Measurements from ENCODE around the gene MVD.

The MVD gene

DNA sequence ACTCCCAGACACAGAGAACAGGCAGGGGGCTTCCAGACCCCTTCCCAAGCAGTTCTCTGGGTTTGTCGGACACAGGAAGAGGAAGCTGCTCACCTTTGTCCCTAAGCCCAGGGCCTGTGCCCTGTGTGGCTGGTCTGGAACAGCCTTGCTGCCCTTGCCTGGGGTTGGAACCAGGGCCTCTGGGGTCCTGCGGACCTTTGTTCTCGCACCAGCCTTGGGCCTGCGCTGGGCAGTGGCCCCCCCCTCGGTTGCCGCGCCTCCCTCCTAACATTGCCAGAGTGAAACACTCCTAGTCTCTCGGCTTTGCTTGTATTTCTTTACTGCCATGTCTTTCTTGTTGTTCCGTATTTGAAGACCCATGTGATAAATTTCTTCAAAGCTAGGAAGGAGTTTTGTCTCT, 33.1 kb downstream of the MVD start:
- H3K27ac ChIP-seq (ENCODE audit: low read depth, low read length): no peak overlapping the region
- no peaks in the 10 kb centered on the region for H3K36me3 ChIP-seq (ENCODE audit: insufficient read depth, low read length)

DNA sequence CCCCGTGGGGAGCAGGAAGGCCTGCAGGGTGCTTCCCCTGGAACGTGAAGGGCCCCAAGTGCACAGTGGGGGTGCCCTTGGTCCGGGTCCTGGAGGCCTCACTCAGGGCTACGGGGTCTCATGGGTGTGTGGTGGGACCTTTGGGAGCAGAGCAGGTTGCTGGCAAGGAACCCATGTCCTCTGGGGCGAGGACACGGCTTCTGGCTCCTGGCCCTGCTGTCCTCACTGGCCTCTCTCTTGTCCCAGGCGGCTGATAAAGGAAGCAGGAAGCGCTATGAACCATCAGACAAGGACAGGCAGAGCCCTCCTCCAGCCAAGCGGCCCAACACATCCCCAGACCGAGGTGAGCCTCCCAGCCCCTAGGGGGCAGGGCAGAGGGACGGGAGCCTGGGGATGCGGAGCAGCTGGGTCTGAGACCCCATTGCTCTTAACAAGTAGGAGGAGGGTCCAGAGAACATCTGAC, 34.3 kb downstream of the MVD start:
- Histone ChIP-seq H3K79me2 (ENCODE audit: control insufficient read depth, insufficient read depth, low read length, unreplicated experiment) (no peaks in the 10 kb centered on the region), H3K27ac (ENCODE audit: low read depth, low read length) (no peak overlapping the region), H3K36me3 (ENCODE audit: insufficient read depth, low read length) (no peaks in the 10 kb centered on the region), H3K27me3 (ENCODE audit: insufficient read depth, low read length) (no peaks in the 10 kb centered on the region), H3K4me3 (ENCODE audit: low read depth, low read length) (no peak overlapping the region), H2AFZ (ENCODE audit: low read length, unreplicated experiment) (no peak overlapping the region), H3K4me1 (ENCODE audit: control insufficient read depth, insufficient read depth, low read length, unreplicated experiment) (no peaks in the 10 kb centered on the region)

More for the DNA sequence above, 33.1 kb downstream of the MVD start:
- Histone ChIP-seq H3K4me1 (ENCODE audit: control insufficient read depth, insufficient read depth, low read length, unreplicated experiment) (peaks cover 5% of the 10 kb centered on the region), H3K27me3 (ENCODE audit: insufficient read depth, low read length) (no peaks in the 10 kb centered on the region), H2AFZ (ENCODE audit: low read length, unreplicated experiment) (no peak overlapping the region), H3K4me3 (ENCODE audit: low read depth, low read length) (no peak overlapping the region), H3K79me2 (ENCODE audit: control insufficient read depth, insufficient read depth, low read length, unreplicated experiment) (no peaks in the 10 kb centered on the region)

- no peak overlapping the region for H2AFZ ChIP-seq (ENCODE audit: low read length, unreplicated experiment)
- H3K4me1 ChIP-seq (ENCODE audit: control insufficient read depth, insufficient read depth, low read length, unreplicated experiment): no peaks in the 10 kb centered on the region
- no peaks in the 10 kb centered on the region for H3K36me3 ChIP-seq (ENCODE audit: insufficient read depth, low read length)
- no peak overlapping the region for H3K4me3 ChIP-seq (ENCODE audit: low read depth, low read length)
- H3K79me2 ChIP-seq (ENCODE audit: control insufficient read depth, insufficient read depth, low read length, unreplicated experiment): no peaks in the 10 kb centered on the region
- no peak overlapping the region for H3K27ac ChIP-seq (ENCODE audit: low read depth, low read length)
- H3K27me3 ChIP-seq (ENCODE audit: insufficient read depth, low read length): no peaks in the 10 kb centered on the region
These were observed 35.1 kb downstream of the MVD start for GRCh38 chr16:88627531-88628411.

DNA sequence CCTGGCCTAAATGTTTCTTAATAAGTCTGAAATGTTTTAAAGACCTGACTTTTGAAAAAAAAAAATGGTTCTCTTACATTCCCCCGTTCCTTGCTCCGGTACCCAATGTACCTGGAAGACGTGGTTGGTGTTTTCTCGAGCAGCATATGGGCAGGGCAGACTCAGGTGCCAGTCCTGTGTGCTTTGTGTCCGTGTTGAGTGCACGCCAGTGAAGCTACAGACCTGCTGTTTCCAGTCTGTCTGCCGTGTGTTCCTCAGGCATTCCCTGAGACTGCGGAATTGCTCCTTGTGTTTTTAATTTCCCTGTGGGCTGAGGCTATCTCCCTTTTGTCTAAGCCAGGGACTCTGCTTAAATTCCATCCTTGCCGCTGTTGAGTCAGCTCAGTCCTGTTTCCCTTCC, 36.2 kb downstream of the MVD start:
- Histone ChIP-seq H3K27ac (ENCODE audit: low read depth, low read length) (no peak overlapping the region), H3K79me2 (ENCODE audit: control insufficient read depth, insufficient read depth, low read length, unreplicated experiment) (no peaks in the 10 kb centered on the region), H3K27me3 (ENCODE audit: insufficient read depth, low read length) (no peaks in the 10 kb centered on the region), H2AFZ (ENCODE audit: low read length, unreplicated experiment) (no peak overlapping the region), H3K4me3 (ENCODE audit: low read depth, low read length) (no peak overlapping the region), H3K36me3 (ENCODE audit: insufficient read depth, low read length) (peaks cover 6% of the 10 kb centered on the region; the same call in 1 of the 2 replicates), H3K4me1 (ENCODE audit: control insufficient read depth, insufficient read depth, low read length, unreplicated experiment) (no peaks in the 10 kb centered on the region)

DNA sequence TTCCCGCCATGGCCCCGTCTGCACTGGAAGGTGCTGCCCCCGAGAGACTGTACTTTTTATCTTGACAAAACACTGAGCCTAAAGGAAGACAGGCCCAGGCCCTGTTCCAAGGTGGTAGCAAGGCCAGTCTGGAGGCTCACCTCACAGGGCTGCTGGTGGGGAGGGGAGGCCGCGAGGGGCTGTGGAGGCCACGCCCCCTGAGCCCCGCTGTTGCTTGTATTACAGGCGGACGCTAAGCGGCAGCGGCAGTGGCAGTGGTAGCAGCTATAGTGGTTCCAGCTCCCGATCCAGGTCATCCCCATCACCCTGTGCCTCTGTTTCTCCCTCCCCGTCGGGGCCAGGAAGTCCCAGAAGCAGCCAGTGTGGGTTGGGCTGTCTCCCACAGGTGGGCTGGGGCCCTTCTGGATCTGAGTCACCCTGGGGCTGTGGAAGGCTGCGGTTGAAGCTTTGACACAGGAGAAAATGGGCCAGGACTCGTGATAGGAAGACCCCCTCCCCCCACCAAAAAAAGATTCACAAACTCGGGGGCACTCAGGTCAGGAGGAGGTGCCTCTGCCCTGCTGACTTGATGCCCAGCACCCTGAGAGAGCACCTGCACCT, 37.8 kb downstream of the MVD start:
- Histone ChIP-seq H3K36me3 (ENCODE audit: insufficient read depth, low read length) (peaks cover 6% of the 10 kb centered on the region; the same call in 1 of the 2 replicates), H3K27me3 (ENCODE audit: insufficient read depth, low read length) (no peaks in the 10 kb centered on the region), H3K4me3 (ENCODE audit: low read depth, low read length) (no peak overlapping the region), H3K4me1 (ENCODE audit: control insufficient read depth, insufficient read depth, low read length, unreplicated experiment) (no peaks in the 10 kb centered on the region), H2AFZ (ENCODE audit: low read length, unreplicated experiment) (no peak overlapping the region), H3K79me2 (ENCODE audit: control insufficient read depth, insufficient read depth, low read length, unreplicated experiment) (no peaks in the 10 kb centered on the region), H3K27ac (ENCODE audit: low read depth, low read length) (no peak overlapping the region)

DNA sequence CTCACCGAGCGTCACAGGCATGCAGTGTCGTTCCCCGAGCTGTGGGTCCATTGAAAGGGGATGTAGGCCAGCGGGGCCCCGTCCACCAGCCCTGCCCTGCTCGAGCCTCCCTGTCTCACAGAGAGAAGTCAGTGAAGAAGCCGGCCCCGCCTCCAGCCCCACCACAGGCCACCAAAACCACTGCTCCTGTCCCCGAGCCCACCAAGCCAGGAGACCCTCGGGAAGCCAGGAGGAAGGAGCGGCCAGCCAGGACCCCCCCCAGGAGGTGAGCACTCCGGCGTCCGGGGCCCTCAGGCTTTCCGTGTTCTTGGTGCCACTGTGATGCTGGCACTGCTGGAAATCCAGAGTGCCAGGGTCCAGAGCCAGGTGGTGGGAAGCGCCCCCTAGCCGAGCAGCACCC, 38.4 kb downstream of the MVD start:
- Histone ChIP-seq H3K36me3 (ENCODE audit: insufficient read depth, low read length) (peaks cover 6% of the 10 kb centered on the region; the same call in 1 of the 2 replicates), H3K27ac (ENCODE audit: low read depth, low read length) (no peak overlapping the region), H3K27me3 (ENCODE audit: insufficient read depth, low read length) (no peaks in the 10 kb centered on the region), H3K4me3 (ENCODE audit: low read depth, low read length) (no peak overlapping the region), H3K79me2 (ENCODE audit: control insufficient read depth, insufficient read depth, low read length, unreplicated experiment) (no peaks in the 10 kb centered on the region), H2AFZ (ENCODE audit: low read length, unreplicated experiment) (no peak overlapping the region), H3K4me1 (ENCODE audit: control insufficient read depth, insufficient read depth, low read length, unreplicated experiment) (no peaks in the 10 kb centered on the region)

DNA sequence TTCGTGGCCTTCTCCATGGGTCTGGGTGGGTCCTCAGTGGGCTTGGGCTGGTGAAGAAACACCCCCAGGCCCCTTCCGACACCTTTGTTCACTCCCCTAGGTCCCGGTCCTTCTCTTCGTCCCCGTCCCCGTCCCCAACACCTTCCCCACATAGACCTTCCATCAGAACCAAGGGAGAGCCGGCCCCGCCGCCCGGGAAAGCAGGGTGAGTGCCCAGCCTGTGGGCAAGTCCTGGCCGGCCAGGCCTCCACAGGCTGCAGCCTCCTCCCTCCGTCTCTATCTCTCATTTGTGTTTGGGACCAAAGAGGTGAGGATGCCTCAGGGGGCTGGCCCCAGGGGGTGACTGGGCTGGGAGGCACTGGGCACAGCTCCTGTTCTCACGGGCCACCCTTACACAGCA, 39.0 kb downstream of the MVD start:
- Histone ChIP-seq H3K27ac (ENCODE audit: low read depth, low read length) (no peak overlapping the region), H3K4me1 (ENCODE audit: control insufficient read depth, insufficient read depth, low read length, unreplicated experiment) (no peaks in the 10 kb centered on the region), H3K27me3 (ENCODE audit: insufficient read depth, low read length) (no peaks in the 10 kb centered on the region), H3K79me2 (ENCODE audit: control insufficient read depth, insufficient read depth, low read length, unreplicated experiment) (no peaks in the 10 kb centered on the region), H2AFZ (ENCODE audit: low read length, unreplicated experiment) (no peak overlapping the region), H3K36me3 (ENCODE audit: insufficient read depth, low read length) (peaks cover 6% of the 10 kb centered on the region; the same call in 1 of the 2 replicates), H3K4me3 (ENCODE audit: low read depth, low read length) (no peak overlapping the region)

GRCh38 chr16:88622866-88623265, 40.0 kb downstream of the MVD start:
- no peak overlapping the region for H3K4me3 ChIP-seq (ENCODE audit: low read depth, low read length)
- H3K27ac ChIP-seq (ENCODE audit: low read depth, low read length): no peak overlapping the region
- no peak overlapping the region for H2AFZ ChIP-seq (ENCODE audit: low read length, unreplicated experiment)
- H3K27me3 ChIP-seq (ENCODE audit: insufficient read depth, low read length): no peaks in the 10 kb centered on the region
- no peaks in the 10 kb centered on the region for H3K4me1 ChIP-seq (ENCODE audit: control insufficient read depth, insufficient read depth, low read length, unreplicated experiment)
- no peaks in the 10 kb centered on the region for H3K79me2 ChIP-seq (ENCODE audit: control insufficient read depth, insufficient read depth, low read length, unreplicated experiment)
- H3K36me3 ChIP-seq (ENCODE audit: insufficient read depth, low read length): peaks cover 6% of the 10 kb centered on the region; the same call in 1 of the 2 replicates

GRCh38 chr16:88622125-88622524, 40.8 kb downstream of the MVD start:
- Histone ChIP-seq H3K36me3 (ENCODE audit: insufficient read depth, low read length) (peaks cover 6% of the 10 kb centered on the region; the same call in 1 of the 2 replicates), H3K4me3 (ENCODE audit: low read depth, low read length) (no peak overlapping the region), H3K4me1 (ENCODE audit: control insufficient read depth, insufficient read depth, low read length, unreplicated experiment) (no peaks in the 10 kb centered on the region), H3K27me3 (ENCODE audit: insufficient read depth, low read length) (no peaks in the 10 kb centered on the region), H2AFZ (ENCODE audit: low read length, unreplicated experiment) (no peak overlapping the region), H3K79me2 (ENCODE audit: control insufficient read depth, insufficient read depth, low read length, unreplicated experiment) (no peaks in the 10 kb centered on the region), H3K27ac (ENCODE audit: low read depth, low read length) (no peak overlapping the region)

GRCh38 chr16:88619859-88620815, 42.8 kb downstream of the MVD start:
- H3K4me1 ChIP-seq (ENCODE audit: control insufficient read depth, insufficient read depth, low read length, unreplicated experiment): no peaks in the 10 kb centered on the region
- no peak overlapping the region for H3K27ac ChIP-seq (ENCODE audit: low read depth, low read length)
- H3K79me2 ChIP-seq (ENCODE audit: control insufficient read depth, insufficient read depth, low read length, unreplicated experiment): peaks cover 3% of the 10 kb centered on the region
- peaks cover 6% of the 10 kb centered on the region; the same call in 1 of the 2 replicates for H3K36me3 ChIP-seq (ENCODE audit: insufficient read depth, low read length)
- no peaks in the 10 kb centered on the region for H3K27me3 ChIP-seq (ENCODE audit: insufficient read depth, low read length)
- no peak overlapping the region for H2AFZ ChIP-seq (ENCODE audit: low read length, unreplicated experiment)
- no peak overlapping the region for H3K4me3 ChIP-seq (ENCODE audit: low read depth, low read length)

Measured in ACC112 (cell line).